ENCODE measurements around the gene TIMD4.

TIMD4 gene

GRCh38 chr5:156913355-156913718 is 49.7 kb downstream of the TIMD4 start:
- no peak for TF ChIP-seq CTCF (IDR thresholded peaks at IDR 0.05; ENCODE audit: low read depth, low read length)
- H3K4me3 ChIP-seq (replicated peaks in 1 of 2; ENCODE audit: low read depth in 2 of 2, low read length in 2 of 2): no peak overlapping the region
- no peak for DNase-seq (ENCODE audit: low read depth in 2 of 2)

- no peak for TF ChIP-seq CTCF (IDR thresholded peaks at IDR 0.05; ENCODE audit: low read depth, low read length)
- DNase-seq (ENCODE audit: low read depth in 2 of 2): no peak
- H3K4me3 ChIP-seq (replicated peaks in 1 of 2; ENCODE audit: low read depth in 2 of 2, low read length in 2 of 2): no peak overlapping the region
Measured at GRCh38 chr5:156912869-156913268, 50.2 kb downstream of the TIMD4 start.

GRCh38 chr5:156909180-156909579 is 53.8 kb downstream of the TIMD4 start:
- no peak for DNase-seq (ENCODE audit: low read depth in 2 of 2)
- no peak for TF ChIP-seq CTCF (IDR thresholded peaks at IDR 0.05; ENCODE audit: low read depth, low read length)
- H3K4me3 ChIP-seq (replicated peaks in 1 of 2; ENCODE audit: low read depth in 2 of 2, low read length in 2 of 2): no peak overlapping the region

- no peak overlapping the region for H3K4me3 ChIP-seq (replicated peaks in 1 of 2; ENCODE audit: low read depth in 2 of 2, low read length in 2 of 2)
- no peak for DNase-seq (ENCODE audit: low read depth in 2 of 2)
- TF ChIP-seq CTCF (IDR thresholded peaks at IDR 0.05; ENCODE audit: low read depth, low read length): no peak
Measured at GRCh38 chr5:156907667-156908066, 55.4 kb downstream of the TIMD4 start.

- no peak for DNase-seq (ENCODE audit: low read depth in 2 of 2)
- H3K4me3 ChIP-seq (replicated peaks in 1 of 2; ENCODE audit: low read depth in 2 of 2, low read length in 2 of 2): no peak overlapping the region
- TF ChIP-seq CTCF (IDR thresholded peaks at IDR 0.05; ENCODE audit: low read depth, low read length): no peak
Measured at GRCh38 chr5:156906807-156907206, 56.2 kb downstream of the TIMD4 start.

GRCh38 chr5:156896546-156896945 is 66.5 kb downstream of the TIMD4 start:
- no peak for TF ChIP-seq CTCF (IDR thresholded peaks at IDR 0.05; ENCODE audit: low read depth, low read length)
- DNase-seq (ENCODE audit: low read depth in 2 of 2): no peak
- no peak overlapping the region for H3K4me3 ChIP-seq (replicated peaks in 1 of 2; ENCODE audit: low read depth in 2 of 2, low read length in 2 of 2)

- no peak for DNase-seq (ENCODE audit: low read depth in 2 of 2)
- no peak for TF ChIP-seq CTCF (IDR thresholded peaks at IDR 0.05; ENCODE audit: low read depth, low read length)
- no peak overlapping the region for H3K4me3 ChIP-seq (replicated peaks in 1 of 2; ENCODE audit: low read depth in 2 of 2, low read length in 2 of 2)
Measured at GRCh38 chr5:156893517-156893916, 69.5 kb downstream of the TIMD4 start.

All from cardiac fibroblast (primary cell).